HepG2 (cell line): ENCODE data around the gene XPNPEP1.

Experiments
- EP300 ChIP-seq, 3 experiments: sonication (generic) in 1 of 3; formaldehyde crosslinking in 1 of 3; IDR thresholded peaks; 2 replicates each; pipeline versions ENCODE4 v1.5.1 to v1.6.1; 2011 to 2020; ENCODE audit warnings: low read depth in 2 of 3, low read length in 2 of 3, borderline replicate concordance in 1 of 3, improper control_type of control experiment in 1 of 3, mild to moderate bottlenecking in 1 of 3, missing genetic modification reagents in 1 of 3, moderate library complexity in 1 of 3
- HIVEP1 ChIP-seq: sonication (generic); formaldehyde crosslinking; IDR thresholded peaks from 2 replicates; pipeline ENCODE4 v1.4.0; 2020; ENCODE audit warnings: mild to moderate bottlenecking, missing genetic modification reagents
- KDM3A ChIP-seq: IDR thresholded peaks from 2 replicates; pipeline ENCODE4 v1.6.1; 2018; ENCODE audit warnings: low read depth, missing compliant biosample characterization
- SATB2 ChIP-seq: sonication (generic); formaldehyde crosslinking; IDR thresholded peaks from 2 replicates; pipeline ENCODE4 v1.5.0; 2020; ENCODE audit warnings: missing genetic modification reagents
- SUZ12 ChIP-seq: fragments of 150-350 bp; IDR thresholded peaks from 2 replicates; pipeline ENCODE4 v1.6.1; 2014; ENCODE audit warnings: low read depth, low read length
- TCF12 ChIP-seq, 2 experiments: fragments of 450-650 bp in 1 of 2; sonication (generic) in 1 of 2; formaldehyde crosslinking in 1 of 2; IDR thresholded peaks; 2 replicates each; pipeline versions ENCODE4 v1.6.1 to v1.8.0; 2017 to 2022; ENCODE audit warnings: antibody characterized with exemption in 1 of 2, mild to moderate bottlenecking in 1 of 2, missing genetic modification reagents in 1 of 2, moderate library complexity in 1 of 2
- XBP1 ChIP-seq: sonication (generic); formaldehyde crosslinking; IDR thresholded peaks from 2 replicates; pipeline ENCODE4 v1.5.0; 2020; ENCODE audit warnings: missing genetic modification reagents
- ZBTB4 ChIP-seq: sonication (generic); formaldehyde crosslinking; IDR thresholded peaks from 2 replicates; pipeline ENCODE4 v1.4.0; 2020; ENCODE audit warnings: missing genetic modification reagents, mild to moderate bottlenecking, borderline replicate concordance
- ZUFSP ChIP-seq: sonication (generic); formaldehyde crosslinking; IDR thresholded peaks from 2 replicates; pipeline ENCODE4 v1.9.0; 2021; ENCODE audit warnings: missing genetic modification reagents, mild to moderate bottlenecking, borderline replicate concordance

- no peak for TF ChIP-seq XBP1 (CRISPR knock-in tag)
- TF ChIP-seq SATB2 (CRISPR knock-in tag), result no peak
- TF ChIP-seq HIVEP1 (CRISPR knock-in tag), result no peak
- no peak for TF ChIP-seq ZBTB4 (CRISPR knock-in tag)
- TF ChIP-seq ZUFSP (CRISPR knock-in tag), result no peak
- no peak for TF ChIP-seq EP300 (IDR thresholded peaks at IDR 0.05; ENCODE audit: low read depth in 2 of 2, low read length in 2 of 2)
- TF ChIP-seq EP300 (CRISPR knock-in tag; IDR thresholded peaks at IDR 0.05; ENCODE audit: borderline replicate concordance), result no peak
- no peak for TF ChIP-seq TCF12 (IDR thresholded peaks at IDR 0.05)
- no peak for TF ChIP-seq TCF12 (CRISPR knock-in tag; IDR thresholded peaks at IDR 0.05)
- TF ChIP-seq KDM3A (CRISPR knock-in tag), result no peak
- no peak for TF ChIP-seq SUZ12
Measured at GRCh38 chr10:109928475-109928891, 5.2 kb upstream of the XPNPEP1 start.
